GM19351 (cell line): ENCODE results near the gene LTBP1.

Experiments
- ATAC-seq: cut with Tn5 transposase; IDR thresholded peaks from one replicate; pipeline ENCODE4 v1.9.1; 2021; ENCODE audit warnings: mild to moderate bottlenecking, moderate library complexity; ENCODE audit not compliant: unreplicated experiment

Gene LTBP1

GRCh38 chr2:33071591-33071990, 124.8 kb downstream of the LTBP1 start:
- no peak for ATAC-seq

- no peak for ATAC-seq
Observed at GRCh38 chr2:33072614-33073013, 125.9 kb downstream of the LTBP1 start.

- ATAC-seq, result no peak
Observed at GRCh38 chr2:33073018-33073417, 126.3 kb downstream of the LTBP1 start.

- no peak for ATAC-seq
Observed at GRCh38 chr2:33074197-33074596, 127.4 kb downstream of the LTBP1 start.

GRCh38 chr2:33077311-33077710, 130.6 kb downstream of the LTBP1 start:
- ATAC-seq, result no peak

DNA sequence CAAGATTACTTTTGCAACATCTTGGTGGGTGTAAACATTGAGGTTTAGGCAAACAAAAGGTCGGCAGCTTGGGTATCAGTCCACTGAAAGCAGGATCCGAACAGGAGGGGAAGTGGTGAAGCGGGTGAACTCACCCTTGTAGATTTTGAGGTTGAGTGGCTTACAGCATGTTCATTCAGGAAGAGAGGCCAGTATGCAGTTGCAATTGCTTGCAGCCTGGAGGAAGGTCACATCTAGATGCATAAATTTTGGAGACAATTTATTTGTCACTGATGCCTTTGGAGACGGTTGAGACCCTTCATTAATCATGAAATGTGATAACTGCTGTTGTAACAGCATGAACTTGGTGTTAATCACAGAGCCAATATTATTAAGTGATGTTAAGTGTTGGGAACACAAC, 131.1 kb downstream of the LTBP1 start:
- no peak for ATAC-seq

DNA sequence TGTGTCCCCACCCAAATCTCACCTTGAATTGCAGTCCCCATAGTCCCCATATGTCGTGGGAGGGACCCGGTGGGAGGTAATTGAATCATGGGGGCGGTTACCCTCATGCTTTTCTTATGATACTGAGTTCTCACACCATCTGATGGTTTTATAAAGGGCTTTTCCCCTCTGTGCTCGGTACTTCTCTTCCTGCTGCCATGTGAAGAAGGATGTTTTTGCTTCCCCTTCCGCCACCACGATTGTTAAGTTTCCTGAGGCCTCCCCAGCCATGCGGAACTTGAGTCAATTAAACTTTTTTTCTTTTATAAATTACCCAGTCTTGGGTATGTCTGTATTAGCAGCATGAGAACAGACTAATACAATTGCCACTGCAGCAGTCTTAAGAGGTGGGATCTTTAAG, 134.9 kb downstream of the LTBP1 start:
- ATAC-seq, result no peak

DNA sequence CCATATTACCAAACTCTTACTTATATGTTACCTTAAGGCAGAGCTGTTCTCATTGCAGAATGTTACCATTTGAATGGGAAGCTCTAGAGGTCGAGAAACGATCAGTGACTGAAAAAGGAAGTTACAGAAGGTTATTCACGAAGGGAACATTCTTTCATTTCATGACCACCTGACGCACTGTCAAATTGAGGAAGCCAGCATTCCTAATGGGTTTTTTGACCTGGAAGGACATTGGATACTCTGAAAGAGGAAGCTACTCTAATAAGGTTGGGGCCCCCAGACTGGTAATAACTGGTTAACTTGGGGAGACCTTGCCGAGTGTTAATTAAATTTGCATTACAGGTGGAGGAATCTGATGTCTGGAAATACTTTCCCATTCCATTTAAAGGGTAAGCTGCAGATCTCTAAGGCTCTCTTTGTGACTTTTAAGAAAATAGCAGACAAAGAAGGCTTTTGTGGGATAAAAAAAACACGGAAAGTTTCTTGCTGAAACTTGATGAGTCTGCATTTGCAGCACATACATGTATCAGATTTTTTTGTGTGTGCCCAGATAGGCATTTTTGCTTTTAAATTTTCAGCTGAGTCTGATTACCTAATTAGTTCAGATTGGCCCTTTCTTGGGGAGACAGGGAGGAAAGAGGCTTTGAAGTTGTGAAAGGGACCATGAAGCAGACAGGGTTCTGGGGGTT, 137.1 kb downstream of the LTBP1 start:
- ATAC-seq, result no peak

GRCh38 chr2:33084433-33084832, 137.7 kb downstream of the LTBP1 start:
- no peak for ATAC-seq

- no peak for ATAC-seq
Observed at GRCh38 chr2:33085646-33086045, 138.9 kb downstream of the LTBP1 start.

DNA sequence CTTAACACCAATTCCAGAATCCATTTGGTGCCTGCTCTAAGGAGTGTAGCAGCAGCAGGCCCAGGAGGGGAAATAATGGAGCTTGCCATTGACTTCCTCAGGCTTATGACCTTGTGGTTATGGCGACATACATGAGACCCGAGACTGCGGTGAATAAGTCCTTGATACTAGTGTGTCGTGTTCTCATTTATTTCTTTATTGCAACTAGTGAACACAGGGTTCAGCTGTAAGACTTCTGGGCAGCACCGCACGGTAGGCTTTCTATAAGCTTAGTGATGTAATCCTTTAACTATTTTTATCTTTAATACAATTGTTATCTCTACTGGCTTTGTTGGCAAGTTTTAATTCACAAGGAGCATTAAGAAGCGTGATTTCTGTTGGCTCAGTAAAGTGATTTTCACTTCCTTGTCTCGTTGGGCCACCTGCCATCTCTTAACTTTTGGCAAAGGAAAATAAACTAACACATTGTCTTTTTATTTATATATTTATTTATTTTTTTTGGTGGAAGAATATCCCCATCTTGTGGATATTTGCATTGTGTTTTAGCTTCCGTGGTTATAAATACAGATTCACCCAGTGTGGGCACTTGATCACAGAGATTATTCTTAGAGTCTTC, 139.8 kb downstream of the LTBP1 start:
- no peak for ATAC-seq

GRCh38 chr2:33090553-33091134, 143.9 kb downstream of the LTBP1 start:
- no peak for ATAC-seq

DNA sequence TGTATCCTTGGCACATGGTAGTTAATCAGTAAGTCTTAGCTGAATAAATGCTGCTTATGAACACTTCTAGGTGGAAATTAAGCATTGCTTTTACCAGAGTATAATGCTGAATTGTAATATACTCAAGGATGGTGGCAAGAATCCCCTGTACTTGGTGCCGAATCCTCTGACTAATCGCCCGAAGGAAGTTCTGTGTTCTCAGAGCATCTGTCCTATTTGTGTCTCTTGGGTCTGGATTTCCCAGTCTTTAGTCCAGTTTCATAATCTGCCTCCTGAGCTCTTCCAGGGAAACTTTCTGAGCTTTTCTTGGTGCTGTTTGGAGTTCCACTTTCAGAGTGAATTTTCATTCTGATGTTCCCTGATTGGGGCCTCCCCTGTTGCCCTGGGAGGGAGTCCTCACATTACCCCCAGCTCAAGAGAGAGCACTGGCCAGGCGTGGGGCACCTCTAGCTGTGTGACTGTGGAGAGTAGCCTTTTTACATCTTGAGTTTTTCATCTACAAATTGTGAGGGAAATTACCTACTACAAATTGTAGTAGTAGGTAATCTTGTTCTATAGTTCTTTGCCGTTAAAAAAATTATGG, 144.9 kb downstream of the LTBP1 start:
- no peak for ATAC-seq

GRCh38 chr2:33093283-33093993, 146.7 kb downstream of the LTBP1 start:
- no peak for ATAC-seq

DNA sequence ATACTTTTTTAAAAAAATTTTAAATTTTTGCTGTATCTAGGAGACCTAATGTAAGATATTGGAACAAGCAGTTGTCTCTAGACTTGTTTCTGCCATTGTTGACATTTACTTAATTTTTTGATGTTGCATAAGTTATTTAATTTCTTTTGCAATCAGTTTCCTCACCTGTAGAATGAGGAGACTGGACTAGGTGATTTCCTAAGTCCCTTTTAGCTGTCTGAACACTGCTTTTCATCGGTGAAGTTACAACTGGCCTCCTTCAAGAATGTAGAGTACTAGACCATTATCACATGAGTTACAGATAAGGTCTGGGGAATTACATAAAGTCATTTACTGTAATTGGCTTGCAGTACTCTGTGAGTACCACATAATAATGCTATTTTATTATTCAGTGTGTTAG, 147.6 kb downstream of the LTBP1 start:
- ATAC-seq, result no peak

DNA sequence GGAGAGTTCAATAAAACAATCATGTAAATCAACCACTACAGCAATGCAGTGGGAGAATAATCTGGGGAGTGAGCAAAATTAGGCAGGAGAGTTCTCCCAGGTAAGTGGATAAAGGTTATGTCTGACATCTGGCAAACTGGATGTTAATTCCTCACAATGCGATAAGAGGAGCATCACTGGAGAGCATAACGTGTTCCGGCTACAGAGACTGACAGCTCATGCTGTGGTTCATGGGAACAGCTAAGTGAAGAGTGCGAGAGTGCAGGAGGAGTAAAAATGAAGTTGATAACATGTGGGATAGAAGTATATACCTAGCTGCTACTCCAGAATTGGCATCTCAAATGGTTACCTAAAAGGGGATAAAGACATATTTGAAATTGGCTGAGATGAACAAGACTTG, 153.2 kb downstream of the LTBP1 start:
- no peak for ATAC-seq

DNA sequence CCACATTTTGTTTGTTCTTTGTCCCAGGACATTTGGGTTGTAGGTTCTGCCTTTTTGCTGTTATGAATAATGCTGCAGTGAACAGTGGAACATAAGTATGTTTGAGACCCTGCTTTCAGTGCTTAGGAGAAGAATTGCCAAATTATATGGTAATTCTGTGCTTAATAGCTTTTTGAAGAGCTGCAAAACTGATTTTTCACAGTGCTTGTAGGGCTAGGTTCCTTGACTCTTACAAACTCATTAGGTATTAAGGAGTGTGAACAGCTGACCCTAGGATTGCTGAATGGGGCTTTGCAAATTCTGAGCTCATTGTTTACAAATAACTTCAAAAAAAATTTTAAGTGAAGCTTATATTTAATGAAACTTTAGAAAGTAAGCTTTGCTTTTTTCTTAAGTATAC, 154.2 kb downstream of the LTBP1 start:
- ATAC-seq, result no peak

- ATAC-seq, result no peak
Observed at GRCh38 chr2:33104052-33104623, 157.4 kb downstream of the LTBP1 start.

DNA sequence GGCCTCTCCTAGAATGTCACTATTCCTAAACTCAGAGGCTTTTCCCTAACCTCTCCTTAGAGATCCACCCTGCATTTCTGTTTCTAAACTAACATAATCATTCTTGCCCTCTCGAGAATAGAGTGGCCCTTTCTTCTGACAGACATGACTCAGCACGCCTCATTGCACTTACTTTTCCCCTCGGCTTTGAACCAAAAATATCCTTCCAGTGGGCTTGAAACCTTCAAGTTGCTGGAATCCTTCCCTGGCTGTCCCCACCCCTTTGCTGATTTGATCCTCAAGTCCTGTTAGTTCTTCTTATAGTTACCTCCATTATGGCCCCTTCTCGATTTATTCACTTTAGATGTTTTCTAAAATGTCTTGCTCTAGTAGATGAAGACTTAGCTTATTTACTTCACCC, 158.0 kb downstream of the LTBP1 start:
- ATAC-seq, result no peak

DNA sequence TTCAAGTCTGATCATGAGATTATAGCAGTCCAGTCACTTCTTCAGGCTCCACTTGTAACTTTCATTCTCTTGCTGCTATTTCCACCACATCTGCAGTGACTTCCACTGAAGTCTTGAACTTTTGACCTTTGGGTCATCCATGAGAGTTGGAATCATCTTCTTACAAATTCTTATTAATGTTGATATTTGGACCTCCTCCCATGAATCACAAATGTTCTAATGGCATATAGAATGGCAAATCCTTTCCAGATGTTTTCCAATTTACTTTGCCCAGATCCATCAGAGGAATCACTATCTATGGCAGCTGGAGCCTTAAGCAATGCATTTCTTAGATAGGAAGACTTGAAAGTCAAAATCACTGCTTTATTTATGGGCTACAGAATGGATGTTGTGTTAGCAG, 159.4 kb downstream of the LTBP1 start:
- ATAC-seq, result no peak
